Loucy (cell line): ENCODE results near the gene EMC1.
A peak's percentile ranks its signal among the peaks of the same experiment; 100 is the strongest.

Experiments
- H2AFZ ChIP-seq: fragments of 200-600 bp; sonication (generic); 2 replicates; pipeline ENCODE4 v1.6.0; 2016; ENCODE audit warnings: antibody characterized with exemption, mild to moderate bottlenecking, low read length, moderate library complexity
- H3F3A ChIP-seq: fragments of 200-600 bp; 2 replicates; pipeline ENCODE4 v1.6.0; 2016; ENCODE audit warnings: antibody characterized with exemption, low read depth, mild to moderate bottlenecking
- H3K27me3 ChIP-seq: fragments of 200-600 bp; sonication (generic); 2 replicates; pipeline ENCODE4 v1.6.1; 2014; ENCODE audit warnings: low read length, mild to moderate bottlenecking; ENCODE audit not compliant: insufficient read depth, poor library complexity, severe bottlenecking
- H3K36me3 ChIP-seq: fragments of 200-600 bp; sonication (generic); 2 replicates; pipeline ENCODE4 v1.6.1; 2016; ENCODE audit warnings: low read length; ENCODE audit not compliant: insufficient read depth
- H3K4me1 ChIP-seq: fragments of 200-600 bp; sonication (generic); 2 replicates; pipeline ENCODE4 v1.5.1; 2014; ENCODE audit warnings: low read length, mild to moderate bottlenecking; ENCODE audit not compliant: insufficient read depth, poor library complexity, severe bottlenecking
- H3K4me2 ChIP-seq: fragments of 200-600 bp; sonication (generic); 2 replicates; pipeline ENCODE4 v1.6.0; 2014; ENCODE audit warnings: antibody characterized with exemption, low read length, low read depth, mild to moderate bottlenecking; ENCODE audit not compliant: poor library complexity, severe bottlenecking
- H3K4me3 ChIP-seq: fragments of 200-600 bp; sonication (generic); 2 replicates; pipeline ENCODE4 v1.5.1; 2014; ENCODE audit warnings: low read length, mild to moderate bottlenecking, mixed read lengths; ENCODE audit not compliant: poor library complexity, severe bottlenecking
- H3K79me2 ChIP-seq: fragments of 200-600 bp; sonication (generic); 2 replicates; pipeline ENCODE4 v1.6.1; 2014; ENCODE audit warnings: low read length; ENCODE audit not compliant: insufficient read depth
- H3K9ac ChIP-seq: fragments of 200-600 bp; sonication (generic); 2 replicates; pipeline ENCODE4 v1.6.0; 2014; ENCODE audit warnings: mild to moderate bottlenecking, low read depth, low read length, moderate library complexity; ENCODE audit not compliant: poor library complexity, severe bottlenecking
- H3K9me2 ChIP-seq: fragments of 200-600 bp; sonication (generic); replicated peaks from 2 replicates; pipeline ENCODE4 v1.6.1; 2016; ENCODE audit warnings: low read depth, low read length, mixed read lengths
- H3K9me3 ChIP-seq: fragments of 200-600 bp; sonication (generic); 2 replicates; pipeline ENCODE4 v1.6.1; 2014; ENCODE audit warnings: mild to moderate bottlenecking, antibody characterized with exemption, low read length, low read depth; ENCODE audit not compliant: insufficient read depth
- H4K20me1 ChIP-seq: fragments of 200-600 bp; sonication (generic); 2 replicates; pipeline ENCODE4 v1.6.0; 2014; ENCODE audit warnings: antibody characterized with exemption, low read length, mild to moderate bottlenecking; ENCODE audit not compliant: insufficient read depth, poor library complexity, severe bottlenecking
- EZH2phosphoT487 ChIP-seq: fragments of 200-600 bp; IDR thresholded peaks from 2 replicates; pipeline ENCODE4 v1.6.1; 2018; ENCODE audit warnings: antibody characterized with exemption, mild to moderate bottlenecking, moderate library complexity, borderline replicate concordance
- TF ChIP-seq, protein P1 (sequence below): fragments of 200-600 bp; sonication (generic); conservative IDR thresholded peaks from 2 replicates; pipeline ENCODE4 v1.5.1; 2014; ENCODE audit warnings: mild to moderate bottlenecking, antibody characterized with exemption, low read length

Gene EMC1

GRCh38 chr1:19178734-19179398, 72.5 kb downstream of the EMC1 start:
- Histone ChIP-seq H3K4me1 (peaks cover 45% of the 10 kb centered on the region), H3K36me3 (peaks cover 72% of the 10 kb centered on the region), H3K9me2 (no peaks in the 10 kb centered on the region), H3K4me3 (peak overlapping the region; percentile 57), H3K9ac (peak overlapping the region; percentile 62), H3F3A (peaks cover 26% of the 10 kb centered on the region), H3K27me3 (no peaks in the 10 kb centered on the region), H2AFZ (no peak overlapping the region), H3K9me3 (no peaks in the 10 kb centered on the region), H4K20me1 (no peaks in the 10 kb centered on the region), H3K4me2 (peak overlapping the region; percentile 65), H3K79me2 (peaks cover 13% of the 10 kb centered on the region; the same call in 1 of the 2 replicates)
- TF ChIP-seq, protein P1, sequence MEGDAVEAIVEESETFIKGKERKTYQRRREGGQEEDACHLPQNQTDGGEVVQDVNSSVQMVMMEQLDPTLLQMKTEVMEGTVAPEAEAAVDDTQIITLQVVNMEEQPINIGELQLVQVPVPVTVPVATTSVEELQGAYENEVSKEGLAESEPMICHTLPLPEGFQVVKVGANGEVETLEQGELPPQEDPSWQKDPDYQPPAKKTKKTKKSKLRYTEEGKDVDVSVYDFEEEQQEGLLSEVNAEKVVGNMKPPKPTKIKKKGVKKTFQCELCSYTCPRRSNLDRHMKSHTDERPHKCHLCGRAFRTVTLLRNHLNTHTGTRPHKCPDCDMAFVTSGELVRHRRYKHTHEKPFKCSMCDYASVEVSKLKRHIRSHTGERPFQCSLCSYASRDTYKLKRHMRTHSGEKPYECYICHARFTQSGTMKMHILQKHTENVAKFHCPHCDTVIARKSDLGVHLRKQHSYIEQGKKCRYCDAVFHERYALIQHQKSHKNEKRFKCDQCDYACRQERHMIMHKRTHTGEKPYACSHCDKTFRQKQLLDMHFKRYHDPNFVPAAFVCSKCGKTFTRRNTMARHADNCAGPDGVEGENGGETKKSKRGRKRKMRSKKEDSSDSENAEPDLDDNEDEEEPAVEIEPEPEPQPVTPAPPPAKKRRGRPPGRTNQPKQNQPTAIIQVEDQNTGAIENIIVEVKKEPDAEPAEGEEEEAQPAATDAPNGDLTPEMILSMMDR = no peak
- TF ChIP-seq EZH2phosphoT487 = no peak

- Histone ChIP-seq H3F3A (peaks cover 26% of the 10 kb centered on the region), H3K79me2 (peaks cover 17% of the 10 kb centered on the region; the same call in 1 of the 2 replicates), H3K36me3 (peaks cover 74% of the 10 kb centered on the region), H4K20me1 (no peaks in the 10 kb centered on the region), H2AFZ (no peak overlapping the region), H3K9ac (peak overlapping the region; percentile 62), H3K4me3 (no peak overlapping the region), H3K9me3 (no peaks in the 10 kb centered on the region), H3K4me1 (peaks cover 45% of the 10 kb centered on the region), H3K9me2 (no peaks in the 10 kb centered on the region), H3K27me3 (no peaks in the 10 kb centered on the region), H3K4me2 (peak overlapping the region; percentile 65)
- TF ChIP-seq, protein P1 = 0 out of 2 replicates have a peak, but pooled peaks have one; percentile 9
- TF ChIP-seq EZH2phosphoT487 = no peak
These were observed 73.5 kb downstream of the EMC1 start for GRCh38 chr1:19177811-19178210.

- Histone ChIP-seq H3K9me3 (no peaks in the 10 kb centered on the region), H3K4me2 (peak overlapping the region; percentile 44), H3K4me1 (peaks cover 45% of the 10 kb centered on the region), H3K36me3 (peaks cover 97% of the 10 kb centered on the region), H3K9ac (peak overlapping the region; percentile 44), H3K27me3 (no peaks in the 10 kb centered on the region), H3K9me2 (no peaks in the 10 kb centered on the region), H4K20me1 (no peaks in the 10 kb centered on the region), H3F3A (peaks cover 7% of the 10 kb centered on the region; the same call in 1 of the 2 replicates), H2AFZ (no peak overlapping the region), H3K79me2 (peaks cover 15% of the 10 kb centered on the region), H3K4me3 (no peak overlapping the region)
- TF ChIP-seq EZH2phosphoT487 = no peak
- TF ChIP-seq, protein P1 = no peak
These were observed 81.7 kb downstream of the EMC1 start for GRCh38 chr1:19169642-19170041.
